G401.6 (cell line): Measurements from ENCODE around the gene MRAP2.

ENCODE experiments used
- FAIRE-seq: peaks from 2 replicates; lab custom pipeline; 2012; peaks lifted over from hg19 to GRCh38; lab: Jason Lieb, UNC

The MRAP2 gene, protein sequence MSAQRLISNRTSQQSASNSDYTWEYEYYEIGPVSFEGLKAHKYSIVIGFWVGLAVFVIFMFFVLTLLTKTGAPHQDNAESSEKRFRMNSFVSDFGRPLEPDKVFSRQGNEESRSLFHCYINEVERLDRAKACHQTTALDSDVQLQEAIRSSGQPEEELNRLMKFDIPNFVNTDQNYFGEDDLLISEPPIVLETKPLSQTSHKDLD

DNA sequence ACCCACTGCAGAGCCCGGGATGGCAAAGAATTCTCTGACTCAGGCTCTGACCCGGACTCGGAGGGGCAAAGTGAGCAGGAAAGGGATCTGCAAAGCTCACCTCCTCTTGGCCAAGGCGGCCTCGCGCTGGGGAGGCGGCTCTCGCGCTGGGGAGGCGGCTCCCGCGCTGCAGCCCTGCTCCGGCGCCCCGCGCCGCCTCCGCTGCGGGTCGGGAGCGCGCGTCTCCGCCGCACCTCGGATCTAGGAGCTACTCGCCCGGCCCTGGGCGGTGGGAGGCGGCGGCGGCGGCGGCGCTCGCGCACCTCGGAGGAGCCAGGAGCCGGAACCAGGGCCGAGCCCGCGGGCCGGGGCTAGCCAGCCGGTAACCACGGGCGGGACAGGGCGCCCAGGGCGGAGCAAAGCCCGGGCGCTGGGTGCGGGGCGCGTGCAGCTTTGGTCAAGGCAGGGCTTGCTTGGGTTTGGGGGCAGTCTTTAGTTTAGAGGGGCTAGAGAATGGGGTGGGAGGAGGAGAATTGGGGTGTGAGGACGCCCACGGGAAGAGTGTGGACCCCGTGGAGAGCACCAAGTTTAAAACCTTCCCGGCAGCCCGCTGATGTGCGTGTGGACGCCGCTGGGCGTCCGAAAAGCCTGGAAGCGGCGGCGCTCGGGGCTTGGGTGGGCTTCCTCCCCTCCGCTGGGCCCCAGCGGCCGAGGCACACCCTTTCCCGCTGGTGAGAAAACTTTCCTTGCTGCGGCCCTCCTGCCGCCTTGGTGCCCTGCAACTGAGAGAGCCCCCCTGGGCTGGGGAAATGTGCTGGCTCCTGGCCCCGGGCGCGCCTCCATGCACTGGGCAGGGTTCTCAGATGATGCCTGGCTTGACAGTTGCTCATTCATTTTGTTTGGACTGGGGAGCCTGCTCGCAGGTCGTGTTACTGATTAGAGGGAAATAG is at the start of gene MRAP2:
TSS of gene MRAP2 (plus strand) at position 250 of the 929 bp plus-strand sequence. CDS start 21,547 bp downstream, outside the sequence.
- FAIRE-seq = no peak

DNA sequence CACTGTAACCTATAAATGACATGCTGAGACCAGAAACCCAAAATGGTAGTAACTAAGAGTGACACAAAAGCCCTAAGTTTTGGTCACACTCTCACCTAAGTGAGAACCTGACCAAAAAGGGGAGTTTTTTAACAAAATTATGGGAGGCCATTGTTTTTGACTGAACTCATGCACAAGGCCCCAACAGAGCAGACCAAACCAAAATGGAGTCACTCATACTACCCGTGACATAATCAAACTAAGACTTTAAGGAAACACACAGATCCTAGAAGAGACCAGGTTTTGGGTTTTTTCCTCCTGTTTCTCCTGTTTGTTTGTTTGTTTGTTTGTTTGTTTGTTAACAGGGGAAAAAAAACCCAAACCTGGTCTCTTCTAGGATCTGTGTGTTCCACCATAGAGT is 49.2 kb upstream of the MRAP2 start:
- FAIRE-seq = no peak

DNA sequence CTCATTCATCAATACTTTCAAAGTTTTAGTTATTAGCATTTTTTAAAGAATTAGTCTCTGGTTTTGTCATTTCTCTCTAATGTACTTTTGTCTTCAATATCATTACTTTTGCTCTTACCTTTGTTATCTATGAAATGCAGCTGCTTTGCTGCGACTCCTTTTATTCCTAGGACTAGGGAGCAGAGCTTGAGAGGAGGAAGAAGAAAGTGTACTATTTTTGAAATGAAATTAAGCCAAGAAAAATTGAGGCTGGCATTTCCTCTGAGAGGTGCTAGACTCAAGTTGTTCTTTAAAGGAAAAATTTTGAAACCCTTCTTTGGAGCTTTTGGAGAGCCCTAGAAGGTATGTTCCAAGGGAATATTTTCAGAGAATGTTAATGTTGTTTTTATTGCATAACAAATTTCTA is 48.3 kb upstream of the MRAP2 start:
- FAIRE-seq = no peak

DNA sequence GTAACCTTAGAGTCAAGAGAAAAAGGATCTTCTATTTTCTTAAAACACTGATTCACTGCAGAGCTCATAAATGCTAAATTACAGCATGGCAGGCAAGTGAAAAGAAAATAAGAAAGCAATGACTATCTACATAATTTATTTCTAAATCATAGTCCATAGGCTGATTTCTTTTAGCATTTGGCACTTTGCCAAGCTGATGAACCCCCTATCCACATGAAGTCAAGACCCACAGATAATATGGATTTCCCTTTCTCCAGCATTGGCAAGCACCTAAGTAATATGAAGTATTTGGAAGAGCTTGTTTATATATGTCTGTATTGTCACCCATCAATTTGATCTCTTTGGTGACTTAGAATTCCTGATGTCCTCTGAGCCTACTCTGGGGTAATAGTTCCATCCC is 47.9 kb upstream of the MRAP2 start:
- no peak for FAIRE-seq

DNA sequence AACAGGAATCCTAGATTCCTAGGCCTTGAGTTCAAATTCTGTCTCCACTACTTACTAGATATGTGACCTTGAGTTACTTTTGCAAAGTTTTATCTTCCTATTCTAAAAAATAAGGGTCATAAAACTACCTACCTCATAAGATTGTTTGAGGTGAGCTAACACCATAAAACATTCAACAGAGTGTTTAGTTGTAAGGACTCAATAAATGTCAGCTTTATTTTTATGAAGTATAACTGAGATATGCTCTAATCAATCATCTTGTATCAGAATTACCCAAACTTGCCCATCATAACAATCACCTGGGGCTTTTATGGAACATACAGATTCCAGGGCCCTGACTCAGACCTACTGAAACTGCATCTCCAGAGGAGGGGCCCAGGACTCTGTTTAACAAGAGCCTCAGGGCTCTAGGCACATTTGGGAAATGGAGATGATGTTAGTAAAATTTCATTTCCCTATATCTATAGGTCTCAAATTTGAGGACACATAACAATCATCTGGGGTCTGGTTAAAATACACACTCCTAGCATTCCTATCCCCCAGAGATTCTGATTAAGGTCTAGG is 35.5 kb upstream of the MRAP2 start:
- no peak for FAIRE-seq

DNA sequence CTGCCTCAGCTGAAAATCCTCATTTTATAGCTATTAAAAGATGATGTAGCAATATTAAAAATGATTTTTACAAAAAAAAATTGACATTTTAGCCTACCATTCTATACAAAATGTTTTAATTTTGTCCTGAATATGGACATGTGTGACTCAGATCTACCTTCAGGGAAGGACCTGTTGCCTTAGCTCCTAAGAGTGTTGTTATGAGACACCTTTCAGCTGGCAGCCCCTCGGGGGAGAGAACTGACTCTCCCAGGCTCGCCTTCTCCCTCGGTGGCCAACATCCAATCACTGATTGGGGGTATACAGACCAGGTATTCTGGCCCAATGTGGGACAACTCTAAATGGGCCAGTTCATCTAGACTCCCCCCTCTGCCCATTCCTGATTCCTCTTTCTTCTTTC is 32.5 kb upstream of the MRAP2 start:
- no peak for FAIRE-seq

DNA sequence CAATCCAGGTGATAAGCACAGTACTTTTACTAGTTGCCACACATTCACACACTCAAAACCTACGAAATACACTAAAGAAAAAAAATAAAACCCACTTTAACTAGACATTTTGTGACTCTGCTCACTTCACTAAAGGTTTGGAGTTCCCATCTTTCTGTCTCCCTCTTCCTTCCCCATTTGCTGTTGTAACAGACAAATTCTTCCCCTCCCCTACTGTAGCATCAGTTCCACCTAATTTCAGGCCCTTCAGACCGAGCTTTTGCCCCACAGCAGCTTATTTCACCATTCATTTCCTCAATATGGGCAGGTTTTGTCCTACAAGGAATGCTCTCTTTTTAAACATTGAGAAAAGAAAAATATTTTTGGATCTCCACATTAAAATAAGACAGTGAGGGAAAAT is 31.3 kb upstream of the MRAP2 start:
- no peak for FAIRE-seq

DNA sequence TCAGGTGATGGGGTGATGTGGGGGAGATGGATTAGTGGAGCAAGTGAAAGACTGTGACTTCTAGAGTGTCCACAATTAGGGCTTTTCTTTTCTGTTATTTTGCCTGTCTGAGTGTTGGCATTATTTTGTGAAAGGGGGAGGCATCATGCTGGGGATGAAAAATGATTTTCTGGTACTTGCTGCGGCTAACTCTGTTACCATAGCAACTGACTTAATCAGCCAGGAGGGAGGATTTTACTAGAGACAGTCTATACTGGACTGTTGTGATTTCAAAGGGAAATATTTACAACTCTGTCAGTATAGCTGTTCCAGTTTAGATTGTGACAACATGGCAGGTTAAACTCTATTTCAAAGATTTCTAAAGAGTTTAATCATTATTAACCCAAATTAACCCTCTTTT is 30.4 kb upstream of the MRAP2 start:
- no peak for FAIRE-seq

DNA sequence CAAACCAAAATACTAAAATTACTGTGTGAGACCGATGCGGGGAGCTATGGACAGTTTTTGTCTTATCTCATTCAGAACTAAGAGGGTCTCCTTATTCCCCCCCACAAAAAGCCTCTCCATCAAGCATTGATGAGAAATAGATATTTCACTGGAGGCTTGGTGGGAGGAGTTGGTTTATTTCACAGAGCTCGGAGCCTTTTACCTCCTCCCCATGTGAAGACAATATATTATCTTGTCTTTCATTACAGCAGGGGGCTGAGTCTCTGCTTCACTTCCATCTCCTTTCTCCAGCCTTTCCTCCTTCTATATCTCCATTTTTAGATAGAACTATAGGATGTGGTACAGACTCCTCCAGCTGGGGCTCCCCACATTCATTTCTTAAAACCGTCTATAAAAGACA is 29.9 kb upstream of the MRAP2 start:
- FAIRE-seq = no peak

DNA sequence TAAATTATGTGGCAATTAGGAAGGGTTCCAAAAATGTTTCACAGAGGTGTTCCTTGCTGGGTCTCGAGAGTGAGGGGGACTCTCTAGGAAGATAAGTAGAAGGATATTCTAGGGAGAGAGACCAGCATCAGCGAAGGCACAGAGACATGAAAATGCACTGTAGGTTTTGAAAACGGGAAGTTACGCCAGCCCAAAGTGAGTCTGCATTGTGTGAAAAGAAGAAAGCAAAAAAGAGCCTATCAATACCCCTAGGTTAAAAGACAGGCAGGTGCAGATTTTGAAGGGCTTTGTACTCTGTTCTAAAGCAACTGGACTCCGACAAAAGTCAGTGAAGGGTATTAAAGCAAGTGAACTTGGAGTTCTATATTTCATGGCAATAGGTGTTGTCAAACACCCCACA is 25.7 kb upstream of the MRAP2 start:
- FAIRE-seq = no peak

DNA sequence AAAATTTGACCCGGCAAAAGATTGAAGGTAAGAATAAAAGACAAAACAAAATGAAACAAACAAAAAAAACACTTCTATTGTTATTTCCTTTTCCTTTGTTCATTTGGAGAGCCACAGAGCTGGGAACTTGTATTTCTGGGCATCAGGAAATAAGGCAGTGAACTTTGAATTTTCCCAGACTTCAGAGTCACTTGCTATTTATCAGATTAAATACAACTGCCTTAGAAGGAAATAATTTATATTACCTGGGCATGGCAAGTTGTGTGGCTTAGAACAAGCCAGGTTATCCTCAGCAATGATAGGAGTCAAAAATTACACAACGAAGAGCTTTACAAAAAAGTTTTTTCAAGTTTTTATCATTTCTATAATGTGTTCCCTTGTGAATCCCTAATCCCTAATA is 20.2 kb upstream of the MRAP2 start:
- FAIRE-seq = no peak

DNA sequence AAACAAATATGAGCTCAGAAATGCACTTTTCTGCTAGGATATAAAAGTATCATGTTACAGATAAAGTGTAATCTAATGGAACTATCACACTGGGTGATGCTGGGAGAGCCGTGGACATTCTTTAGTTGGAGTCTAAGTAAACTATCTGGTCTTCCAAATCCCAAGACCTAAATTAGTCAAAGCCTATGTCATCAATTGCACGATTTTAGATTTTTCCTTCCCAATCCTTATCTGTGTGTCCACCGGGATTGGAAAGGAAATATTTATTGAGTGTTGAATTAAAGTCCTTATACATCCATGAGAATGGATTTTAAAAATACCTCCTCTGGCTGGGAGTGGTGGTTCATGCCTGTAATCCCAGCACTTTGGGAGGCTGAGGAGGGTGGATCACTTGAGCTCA is 19.6 kb upstream of the MRAP2 start:
- no peak for FAIRE-seq

DNA sequence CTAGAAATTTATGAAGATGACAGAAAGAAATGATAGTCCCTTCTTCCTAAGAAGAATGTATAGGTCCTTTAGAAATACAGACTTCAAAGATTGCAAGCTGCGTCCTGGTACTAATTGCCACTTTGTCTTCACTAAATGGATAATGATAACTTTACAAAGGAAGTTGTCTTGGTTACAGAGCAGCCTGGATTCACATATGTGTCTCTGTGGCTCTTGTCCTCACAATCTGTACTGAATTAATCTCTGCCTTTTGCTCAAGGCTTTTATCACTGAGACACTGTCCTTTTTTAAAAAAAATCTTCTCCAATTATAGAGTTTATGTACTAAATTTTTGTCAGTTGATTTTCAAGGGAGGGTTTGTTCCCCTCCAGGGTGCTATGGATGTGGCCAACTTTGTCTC is 17.5 kb upstream of the MRAP2 start:
- no peak for FAIRE-seq

DNA sequence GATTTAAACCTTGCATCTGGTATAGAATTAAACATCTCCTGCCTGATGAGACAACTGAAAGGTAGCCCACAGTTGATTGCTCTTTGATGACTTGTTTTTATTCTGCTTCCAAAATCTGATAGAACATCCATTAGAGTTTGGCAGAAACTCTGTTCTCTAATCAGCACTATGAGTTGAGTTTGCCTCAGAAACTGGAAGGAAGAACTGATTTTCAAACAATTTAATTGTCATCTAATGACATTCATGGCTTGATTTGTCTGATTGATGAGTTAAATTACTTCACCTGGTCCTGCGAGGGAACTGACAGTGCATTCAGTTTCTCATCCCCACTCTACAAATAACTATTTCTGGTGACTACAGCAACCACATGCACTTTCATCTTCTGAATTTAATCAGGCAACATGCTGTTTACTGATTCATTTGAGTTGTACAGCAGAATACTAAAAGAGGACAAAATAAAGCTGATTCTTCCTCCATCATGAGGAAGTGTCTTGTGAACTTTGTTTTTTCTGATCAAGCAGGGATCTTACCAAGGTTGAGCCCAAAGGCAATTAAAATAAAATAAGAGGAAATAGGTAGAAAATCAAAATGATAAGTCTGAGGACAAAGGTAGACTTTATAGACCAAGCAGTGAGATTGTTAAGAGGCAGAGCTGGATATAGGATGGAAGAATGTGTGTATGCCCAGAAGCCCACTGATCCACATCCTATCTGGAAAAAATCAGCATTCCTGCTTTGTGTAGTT is 15.7 kb upstream of the MRAP2 start:
- no peak for FAIRE-seq

DNA sequence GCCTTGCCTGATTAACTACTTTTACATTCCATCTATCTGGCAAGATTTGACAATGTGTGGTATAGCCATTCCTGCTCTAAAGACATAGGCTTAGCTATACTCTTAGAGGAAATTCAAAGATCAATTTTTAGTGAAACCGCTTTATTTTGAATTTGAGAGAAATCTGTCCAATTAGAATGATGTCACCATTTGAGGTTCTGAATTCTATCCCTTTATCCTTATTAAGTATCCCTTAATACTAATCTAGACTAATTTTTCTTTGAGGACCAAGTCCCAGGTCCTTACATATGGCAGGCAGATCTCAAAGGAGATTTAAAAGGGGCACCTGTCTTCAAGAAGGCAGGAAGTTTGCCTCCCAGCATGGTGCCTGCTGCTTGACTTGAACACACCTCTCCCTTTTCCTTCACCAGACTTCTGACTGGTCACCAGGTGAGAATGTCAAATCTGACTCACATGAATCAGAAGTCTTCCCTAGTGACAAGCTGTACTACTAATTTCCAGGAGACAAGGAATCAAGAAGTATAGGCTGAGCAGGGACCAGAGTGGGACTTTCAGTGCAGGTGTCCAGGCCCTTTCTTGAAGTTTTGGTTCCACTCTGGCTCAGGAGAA is 15.0 kb upstream of the MRAP2 start:
- FAIRE-seq = no peak

DNA sequence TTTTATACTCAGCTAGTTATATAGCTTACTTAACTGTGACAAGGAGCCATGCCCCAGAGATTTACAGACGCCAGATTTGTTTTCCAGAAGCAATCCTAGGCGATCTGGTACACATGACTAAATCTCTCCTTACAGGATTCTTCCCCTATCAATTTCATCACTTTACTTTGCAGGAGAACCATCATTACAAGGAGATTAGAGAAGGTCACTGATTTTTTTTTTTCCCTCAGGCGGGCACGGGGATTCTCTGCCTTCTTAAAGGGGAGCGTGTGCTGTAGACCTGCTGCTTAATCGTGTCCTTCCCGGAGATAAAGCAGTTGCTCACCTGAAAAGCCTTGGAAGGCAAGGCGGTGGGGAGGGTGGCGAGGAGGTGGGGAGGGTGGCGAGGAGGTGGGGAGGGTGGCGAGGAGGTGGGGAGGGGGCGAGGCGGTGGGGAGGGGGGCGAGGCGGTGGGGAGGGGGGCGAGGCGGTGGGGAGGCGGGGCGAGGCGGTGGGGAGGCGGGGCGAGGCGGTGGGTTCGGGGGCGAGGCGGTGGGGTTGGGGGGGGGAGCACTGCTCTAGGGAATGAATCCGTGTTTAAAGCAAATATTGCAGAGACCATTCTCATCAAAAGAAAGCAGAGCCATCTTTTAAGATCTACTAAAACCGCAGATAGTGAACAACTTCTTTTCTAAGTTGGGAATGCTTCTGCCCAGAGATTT is 14.3 kb upstream of the MRAP2 start:
- no peak for FAIRE-seq

DNA sequence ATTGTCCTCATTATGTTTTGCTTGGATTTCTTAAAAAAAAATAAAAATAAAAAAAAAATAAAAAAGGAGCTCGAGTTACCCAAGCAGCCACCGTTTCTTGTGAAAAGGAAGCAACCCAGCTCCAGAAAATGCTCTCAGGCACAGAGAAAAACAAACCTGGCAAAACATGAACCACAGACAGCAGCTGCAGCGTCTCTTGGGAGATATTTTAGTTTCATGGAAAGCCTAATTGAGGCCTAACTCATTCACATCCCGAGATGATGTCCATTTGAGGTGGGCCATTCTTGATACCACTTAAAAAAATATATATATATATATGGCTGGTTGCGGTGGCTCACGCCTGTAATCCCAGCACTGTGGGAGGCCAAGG is 13.7 kb upstream of the MRAP2 start:
- FAIRE-seq = no peak

DNA sequence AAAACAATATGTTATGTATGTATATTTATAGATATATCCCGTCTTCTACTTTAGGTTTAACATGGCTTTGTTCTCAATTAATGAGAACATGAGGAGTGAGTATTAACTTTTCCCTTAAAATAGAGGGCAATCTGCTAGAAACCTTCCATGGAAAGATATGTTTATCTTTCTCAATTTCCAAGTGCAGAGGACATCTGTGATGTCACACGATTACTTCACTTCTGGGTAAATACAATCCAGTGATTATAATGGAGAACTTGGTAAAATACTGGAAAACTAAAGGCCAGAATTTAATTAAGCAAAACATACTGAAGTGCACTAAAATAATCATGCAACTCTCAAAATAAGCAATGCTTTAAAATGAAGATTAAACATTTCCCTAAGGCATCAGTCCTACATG is 11.9 kb upstream of the MRAP2 start:
- no peak for FAIRE-seq

DNA sequence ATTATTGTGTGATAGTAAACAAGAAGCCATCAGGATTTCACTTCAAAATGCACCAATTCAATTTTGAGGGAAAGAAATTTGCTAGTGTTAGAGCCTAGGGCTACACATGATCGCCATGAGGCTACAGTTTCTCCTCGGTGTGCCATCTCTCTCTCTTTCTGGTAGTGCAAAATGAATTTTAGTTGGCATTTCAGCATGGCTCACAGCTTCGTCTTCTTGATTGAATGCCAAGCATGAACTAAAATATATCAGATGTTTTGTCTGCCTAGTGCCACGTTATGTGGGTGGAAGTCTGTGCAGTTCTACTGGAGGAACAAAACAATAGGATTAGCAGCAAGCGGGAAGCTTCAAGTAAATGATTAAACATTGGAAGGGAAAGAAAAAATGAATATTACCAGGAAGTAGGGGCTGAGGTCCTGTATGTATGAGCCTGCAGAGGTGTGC is 6.8 kb upstream of the MRAP2 start:
- FAIRE-seq = no peak

DNA sequence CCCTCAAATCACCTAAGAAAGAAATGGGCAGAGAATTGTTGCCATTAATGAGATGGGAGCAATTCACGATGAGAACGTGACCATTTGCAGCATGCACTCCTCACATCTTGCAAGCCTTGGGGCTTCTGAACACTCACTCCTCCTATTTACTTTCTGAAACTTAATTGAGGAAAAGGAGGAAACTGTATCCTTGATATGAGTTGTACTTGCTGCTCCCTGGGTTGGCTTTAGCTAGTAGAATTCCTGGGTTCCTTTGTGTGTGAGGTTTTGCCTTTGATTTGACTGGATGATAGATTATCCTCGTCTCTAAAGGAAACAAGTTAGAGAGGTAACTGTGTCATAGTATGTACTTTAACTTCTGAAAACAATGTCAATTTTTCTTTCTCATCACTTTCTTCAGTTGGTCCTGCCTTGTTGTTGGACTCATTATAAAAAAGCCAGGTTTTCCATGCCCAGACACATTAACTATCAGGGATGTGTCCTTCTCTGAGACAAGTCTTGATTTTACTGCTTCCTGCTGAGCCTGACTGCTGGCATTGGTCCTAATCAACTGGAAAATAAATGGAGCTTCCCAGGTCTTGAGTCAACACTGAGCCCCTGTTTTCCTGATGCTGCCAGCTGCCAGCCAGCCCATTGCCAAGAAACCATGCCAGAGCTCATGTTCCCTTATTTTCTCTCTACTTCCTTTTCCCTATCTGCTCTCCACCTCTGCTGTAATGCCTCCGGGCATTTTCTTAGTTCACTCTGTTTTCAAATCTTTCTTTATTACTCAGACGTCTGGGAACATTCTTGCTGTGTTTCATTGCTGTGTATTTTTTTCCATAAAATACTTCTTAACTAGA is 6.0 kb upstream of the MRAP2 start:
- FAIRE-seq = no peak

DNA sequence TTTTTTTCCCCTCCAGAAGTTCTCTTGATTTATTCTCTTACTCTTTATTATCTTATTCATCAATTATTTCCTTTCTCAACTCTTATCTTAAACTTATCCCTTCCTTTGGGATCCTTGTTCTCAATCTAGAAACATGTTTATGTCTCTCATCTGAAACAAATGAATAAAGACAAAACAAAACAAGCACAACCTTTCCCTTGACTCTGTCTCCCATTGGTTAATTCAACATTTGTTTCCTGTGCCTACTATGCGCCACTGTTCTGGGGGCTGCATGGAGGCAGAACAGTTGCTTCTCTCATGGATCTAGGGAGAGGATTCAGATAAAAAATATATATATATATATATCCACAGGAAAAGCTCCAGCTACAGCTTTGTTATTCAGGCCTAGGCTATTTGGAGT is 5.2 kb upstream of the MRAP2 start:
- FAIRE-seq = no peak
